Heart left ventricle (tissue), 13 donors: ENCODE measurements around the gene EPHA6.

Experiments
- POLR2A ChIP-seq, 2 donors: fragments of 450-650 bp; IDR thresholded peaks; one replicate each; pipeline ENCODE4 v1.6.1; 2017; ENCODE audit warnings: antibody characterized with exemption in 2 of 2, mild to moderate bottlenecking in 2 of 2, moderate library complexity in 2 of 2
- TF ChIP-seq, protein P1 (sequence below), 12 donors: fragments of 200-600 bp; sonication (generic) in 4 of 12; IDR thresholded peaks; one replicate each; pipeline versions ENCODE4 v1.5.0 to v1.8.0; 2018 to 2022; ENCODE audit warnings: antibody characterized with exemption in 12 of 12, mild to moderate bottlenecking in 5 of 12
- donor health status: ischemic (EF 13 %, LVEDD 7.1; RV severe dilation, severe dysfunction).
- donor health status: DM: no; HTN: yes; CAD: no.
- donor health status: DM: no; HTN: no; CAD: no.
- donor health status: ischemic (EF 25% LVEDD 6.9; RV normal size, moderate dysfunction).
- donor health status: ischemic (EF 25% LVEDD 5.7; RV mildly dilated, moderate dysfunction).
- donor health status: ischemic (EF 35%, LVEDD 5.7; RV mildly dilated, moderate dysfunction).
- donor health status: nonischemic (EF 11% LVEDD 7.7; RV severe dilation, severe dysfunction).
- donor health status: DM: yes; HTN: yes; CAD: no.
- donor health status: PGD.
- donor health status: ischemic (EF 29% LVEDD 5.4; RV normal size, mild dysfunction).
- donor health status: nonischemic (EF 23%, LVEDD 6.1; RV moderate dilation, normal function).

DNA sequence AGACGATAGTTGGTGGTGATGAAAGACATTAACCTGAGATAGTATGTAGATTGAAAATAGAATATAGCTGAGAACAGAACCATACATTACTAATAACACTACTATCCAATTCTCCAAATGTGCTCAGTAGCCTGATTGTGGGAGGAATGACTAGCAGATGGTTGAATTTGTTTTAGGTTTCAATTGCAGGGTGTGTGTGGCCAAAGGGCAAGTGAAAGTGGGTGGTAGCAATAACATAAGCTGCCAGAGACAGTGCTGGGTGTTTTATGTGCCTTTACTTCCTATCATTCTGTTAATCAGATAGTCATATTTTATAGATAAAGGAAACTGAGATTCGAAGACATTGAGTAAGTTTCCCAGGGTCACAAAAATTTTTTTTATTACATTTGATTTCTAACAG lies 700.7 kb downstream of the EPHA6 start:
- TF ChIP-seq, protein P1, sequence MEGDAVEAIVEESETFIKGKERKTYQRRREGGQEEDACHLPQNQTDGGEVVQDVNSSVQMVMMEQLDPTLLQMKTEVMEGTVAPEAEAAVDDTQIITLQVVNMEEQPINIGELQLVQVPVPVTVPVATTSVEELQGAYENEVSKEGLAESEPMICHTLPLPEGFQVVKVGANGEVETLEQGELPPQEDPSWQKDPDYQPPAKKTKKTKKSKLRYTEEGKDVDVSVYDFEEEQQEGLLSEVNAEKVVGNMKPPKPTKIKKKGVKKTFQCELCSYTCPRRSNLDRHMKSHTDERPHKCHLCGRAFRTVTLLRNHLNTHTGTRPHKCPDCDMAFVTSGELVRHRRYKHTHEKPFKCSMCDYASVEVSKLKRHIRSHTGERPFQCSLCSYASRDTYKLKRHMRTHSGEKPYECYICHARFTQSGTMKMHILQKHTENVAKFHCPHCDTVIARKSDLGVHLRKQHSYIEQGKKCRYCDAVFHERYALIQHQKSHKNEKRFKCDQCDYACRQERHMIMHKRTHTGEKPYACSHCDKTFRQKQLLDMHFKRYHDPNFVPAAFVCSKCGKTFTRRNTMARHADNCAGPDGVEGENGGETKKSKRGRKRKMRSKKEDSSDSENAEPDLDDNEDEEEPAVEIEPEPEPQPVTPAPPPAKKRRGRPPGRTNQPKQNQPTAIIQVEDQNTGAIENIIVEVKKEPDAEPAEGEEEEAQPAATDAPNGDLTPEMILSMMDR (IDR thresholded peaks at IDR 0.05): no peak
- no peak for TF ChIP-seq POLR2A (IDR thresholded peaks at IDR 0.05)
